IMR-90 (cell line): ENCODE measurements around the gene UBE2N. TPM values are rescaled to one million over a fixed set of nuclear protein-coding genes. Genes with fewer than 3 reads are reported as not detected.

Experiments
- ATAC-seq: fragments of 200-7000 bp; cut with Tn5 transposase; 2 replicates; pipeline ENCODE4 v1.9.1; 2020; ENCODE audit warnings: low read depth, mild to moderate bottlenecking, moderate library complexity
- BruUV-seq: library from RNA; stranded (reverse); fragments of 400-500 nt; replicated peaks from 2 replicates; lab custom pipeline; 2021; lab: Mats Ljungman, UMichigan
- CTCF ChIA-PET: fragments of 300-600 bp; formaldehyde crosslinking; extraction: SDS; loops from one replicate; lab custom pipeline; 2021; ENCODE audit warnings: antibody characterized with exemption; lab: Yijun Ruan, JAX
- POLR2A ChIA-PET: fragments of 300-600 bp; sonication (Branson Sonifier 250); formaldehyde crosslinking; loops from one replicate; lab custom pipeline; 2022; ENCODE audit warnings: antibody characterized with exemption; ENCODE audit not compliant: unreplicated experiment; lab: Charles Lee
- DNase-seq: peaks from one replicate; pipeline ENCODE4 v3.0.0; 2013
- H2AFZ ChIP-seq: replicated peaks from 2 replicates; pipeline ENCODE3; 2013; ENCODE audit warnings: low read length, mild to moderate bottlenecking; ENCODE audit not compliant: poor library complexity
- H2AK5ac ChIP-seq: 2 replicates; pipeline ENCODE4 v1.6.1; 2013; ENCODE audit warnings: low read depth, low read length, inconsistent platforms
- H2AK9ac ChIP-seq: replicated peaks from 2 replicates; pipeline ENCODE3; 2013; ENCODE audit warnings: mild to moderate bottlenecking, low read depth, low read length, moderate library complexity; ENCODE audit not compliant: poor library complexity
- H2BK120ac ChIP-seq: 2 replicates; pipeline ENCODE4 v1.6.1; 2013; ENCODE audit warnings: low read depth, low read length, inconsistent platforms
- H2BK15ac ChIP-seq: 3 replicates; pipeline ENCODE4 v1.6.1; 2013; ENCODE audit warnings: low read depth, low read length, inconsistent platforms
- H2BK20ac ChIP-seq: 2 replicates; pipeline ENCODE4 v1.6.1; 2013; ENCODE audit warnings: low read depth, mild to moderate bottlenecking, inconsistent platforms, low read length, moderate library complexity
- H2BK5ac ChIP-seq: 2 replicates; pipeline ENCODE4 v1.6.1; 2013; ENCODE audit warnings: mild to moderate bottlenecking, low read depth, low read length, inconsistent platforms; ENCODE audit not compliant: poor library complexity, severe bottlenecking
- H3K14ac ChIP-seq: replicated peaks from 2 replicates; pipeline ENCODE4 v1.6.1; 2013; ENCODE audit warnings: low read depth, low read length, inconsistent platforms
- H3K18ac ChIP-seq: 2 replicates; pipeline ENCODE4 v1.6.1; 2013; ENCODE audit warnings: low read depth, low read length, control low read depth
- H3K23ac ChIP-seq: 2 replicates; pipeline ENCODE4 v1.6.1; 2013; ENCODE audit warnings: low read depth, low read length, inconsistent platforms
- H3K27ac ChIP-seq: 2 replicates; pipeline ENCODE4 v1.5.1; 2013; ENCODE audit warnings: mild to moderate bottlenecking, control low read depth, low read length; ENCODE audit not compliant: insufficient read depth
- H3K27me3 ChIP-seq: 2 replicates; pipeline ENCODE4 v1.6.1; 2013; ENCODE audit warnings: low read length; ENCODE audit not compliant: control insufficient read depth, insufficient read depth
- H3K36me3 ChIP-seq: 2 replicates; pipeline ENCODE4 v1.6.1; 2013; ENCODE audit warnings: low read length, mixed read lengths; ENCODE audit not compliant: control insufficient read depth, insufficient read depth
- H3K4ac ChIP-seq: 2 replicates; pipeline ENCODE4 v1.6.1; 2013; ENCODE audit warnings: low read depth, low read length, inconsistent platforms
- H3K4me1 ChIP-seq: 2 replicates; pipeline ENCODE4 v1.6.1; 2013; ENCODE audit warnings: low read length, mixed read lengths; ENCODE audit not compliant: control insufficient read depth, insufficient read depth
- H3K4me2 ChIP-seq: 2 replicates; pipeline ENCODE4 v1.6.1; 2013; ENCODE audit warnings: low read depth, mild to moderate bottlenecking, control low read depth, low read length, moderate library complexity
- H3K4me3 ChIP-seq: 2 replicates; pipeline ENCODE4 v1.5.1; 2013; ENCODE audit warnings: low read depth, mild to moderate bottlenecking, control low read depth, low read length, moderate library complexity; ENCODE audit not compliant: insufficient read depth
- H3K56ac ChIP-seq: 2 replicates; pipeline ENCODE4 v1.6.1; 2013; ENCODE audit warnings: low read length, inconsistent platforms; ENCODE audit not compliant: insufficient read depth; ENCODE audit errors: extremely low read depth
- H3K79me1 ChIP-seq, 2 experiments: 2 replicates each; pipeline ENCODE4 v1.6.1; 2013; ENCODE audit warnings: low read length in 2 of 2, inconsistent platforms in 1 of 2, low read depth in 1 of 2
- H3K9ac ChIP-seq: 2 replicates; pipeline ENCODE4 v1.6.1; 2013; ENCODE audit warnings: low read depth, low read length, control low read depth
- H3K9me1 ChIP-seq: 2 replicates; pipeline ENCODE4 v1.6.1; 2013; ENCODE audit warnings: low read length, inconsistent platforms; ENCODE audit not compliant: insufficient read depth
- H3K9me3 ChIP-seq: 2 replicates; pipeline ENCODE4 v1.6.1; 2013; ENCODE audit warnings: low read length; ENCODE audit not compliant: control insufficient read depth, insufficient read depth
- H4K20me1 ChIP-seq: 2 replicates; pipeline ENCODE4 v1.6.1; 2013; ENCODE audit warnings: low read length, inconsistent platforms; ENCODE audit not compliant: insufficient read depth
- H4K5ac ChIP-seq: 2 replicates; pipeline ENCODE4 v1.6.1; 2013; ENCODE audit warnings: mild to moderate bottlenecking, low read depth, low read length, control low read depth
- H4K8ac ChIP-seq, 2 experiments: 2 replicates each; pipeline ENCODE4 v1.6.1; 2013; ENCODE audit warnings: low read depth in 2 of 2, low read length in 2 of 2, control low read depth in 1 of 2, inconsistent platforms in 1 of 2
- H4K91ac ChIP-seq: 2 replicates; pipeline ENCODE4 v1.6.1; 2013; ENCODE audit warnings: low read depth, low read length, inconsistent platforms; ENCODE audit not compliant: insufficient read depth
- CEBPB ChIP-seq: IDR thresholded peaks from 2 replicates; pipeline ENCODE4 v1.6.1; 2012; ENCODE audit warnings: low read depth, low read length, improper control_type of control experiment
- POLR2A ChIP-seq: IDR thresholded peaks from 2 replicates; pipeline ENCODE4 v1.6.1; 2012; ENCODE audit warnings: mild to moderate bottlenecking, low read depth, low read length
- WGBS, 2 experiments: methylation state at CpG; one replicate each; pipeline versions ENCODE4 v1.1.5 to v1.1.7; 2013; ENCODE audit warnings: missing lambda C conversion rate in 2 of 2; ENCODE audit not compliant: insufficient read length in 1 of 2; ENCODE audit errors: extremely low coverage in 2 of 2; 5-methylcytosine and 5-hydroxymethylcytosine counted together
- dilution Hi-C: fragments of 300-500 bp; cut with HindIII; formaldehyde crosslinking; loops from one replicate; pipeline ENCODE4 v1.14.3; 2018; ENCODE audit warnings: low sequenced_read_pairs; ENCODE audit not compliant: unreplicated experiment
- in situ Hi-C: fragments of 300-500 bp; cut with MboI; formaldehyde crosslinking; loops from 3 replicates; pipeline ENCODE4 v1.14.3; 2019; ENCODE audit warnings: low sequenced_read_pairs, inconsistent platforms, mixed read lengths
- intact Hi-C: fragments of 100-400 bp; cut with micrococcal nuclease; formaldehyde crosslinking; loops from 2 replicates; pipeline ENCODE4 v1.10.0; 2022
- polyA plus RNA-seq, 3 experiments: library from polyadenylated mRNA; depleted of rRNA; stranded (reverse); fragments of >200 nt; gene quantifications; 2 replicates each; pipeline ENCODE4 v1.2.3, GENCODE V29; 2012; ENCODE audit warnings: low replicate concordance in 1 of 3
- total RNA-seq: library from RNA; depleted of rRNA; stranded (reverse); fragments of >200 nt; gene quantifications from 2 replicates; pipeline ENCODE4 v1.2.3, GENCODE V29; 2012

Gene UBE2N
- total and polyA plus RNA-seq, 2 of the 4 experiments (the other 2 are of a cell fraction) = 64.5 to 103 TPM

DNA sequence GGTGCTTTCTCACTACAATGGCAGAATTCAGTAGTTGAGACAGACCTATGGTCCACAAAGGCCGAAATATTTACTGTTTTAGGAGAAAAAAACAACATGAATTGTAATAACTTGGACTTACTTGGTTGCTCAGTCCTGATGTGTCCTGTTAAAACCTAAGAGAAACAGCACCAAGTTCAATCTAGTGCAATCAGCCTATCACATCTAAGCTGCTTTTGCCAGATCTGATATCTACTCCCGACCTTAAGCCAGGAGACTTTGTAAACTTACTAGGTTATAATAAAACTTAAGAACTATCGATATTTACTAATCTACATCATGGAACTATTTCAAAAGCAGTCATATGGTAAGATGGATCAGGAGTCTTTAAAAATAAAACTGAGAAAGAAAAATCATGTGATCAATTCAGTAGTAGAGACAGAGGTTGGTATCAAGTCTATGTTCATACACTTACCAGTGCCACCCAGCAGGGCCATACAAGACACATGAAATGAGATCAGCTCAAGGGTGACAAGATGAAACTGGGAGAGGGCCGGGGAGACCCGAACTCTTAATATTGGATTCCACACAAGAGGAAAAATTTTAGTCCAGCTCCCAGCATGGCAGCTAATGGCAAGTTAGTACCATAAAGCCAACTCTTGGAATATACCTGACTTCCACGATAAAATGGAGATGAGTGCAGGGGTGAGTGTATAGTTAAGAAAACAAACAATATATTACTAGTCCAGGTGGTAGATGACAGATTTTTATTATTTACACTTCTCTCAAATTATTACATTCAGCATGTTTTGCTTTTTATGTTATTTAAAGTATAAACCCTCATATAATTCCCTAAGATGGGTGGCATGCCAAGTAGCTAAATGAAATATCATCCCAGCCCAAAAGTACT, 36.5 kb downstream of the UBE2N start:
- no peak overlapping the region for H2AK5ac ChIP-seq
- intact Hi-C loops = no loop called here
- H3K56ac ChIP-seq = no peak overlapping the region
- H2BK5ac ChIP-seq = no peak overlapping the region
- no peak overlapping the region for H3K4me3 ChIP-seq
- no peak overlapping the region for H4K91ac ChIP-seq
- H3K14ac ChIP-seq = no peak overlapping the region
- H3K4me2 ChIP-seq = no peak overlapping the region
- H3K9me3 ChIP-seq = no peaks in the 10 kb centered on the region
- 0 out of 2 replicates have a peak, but pooled peaks have one; percentile 9 for TF ChIP-seq POLR2A
- TF ChIP-seq CEBPB = no peak
- no peak overlapping the region for H3K23ac ChIP-seq
- H2AK9ac ChIP-seq = no peak overlapping the region
- peak overlapping the region in 1 of 2 experiments; percentile 44; a peak in 1 of 4 replicates for H4K8ac ChIP-seq
- H3K4me1 ChIP-seq = no peaks in the 10 kb centered on the region
- in situ Hi-C loops = loop anchor here (25.0 kb wide), 1 partner anchor 618 kb away; no protein-coding TSS in a partner anchor
- POLR2A ChIA-PET = no interaction called here
- H3K4ac ChIP-seq = no peak overlapping the region
- H3K79me1 ChIP-seq = peaks cover 14 to 48% of the 10 kb centered on the region in 2 experiments
- no peak overlapping the region for H2BK20ac ChIP-seq
- dilution Hi-C loops = no loop called here
- H2BK120ac ChIP-seq = no peak overlapping the region
- H3K18ac ChIP-seq = no peak overlapping the region
- DNase-seq = no peak
- no peak overlapping the region for H3K9ac ChIP-seq
- H2BK15ac ChIP-seq = no peak overlapping the region
- H2AFZ ChIP-seq = no peak overlapping the region
- H4K20me1 ChIP-seq = no peaks in the 10 kb centered on the region
- BruUV-seq = no TSS peak
- no peak for ATAC-seq
- peaks cover 4% of the 10 kb centered on the region; the same call in 1 of the 2 replicates for H3K36me3 ChIP-seq
- H3K9me1 ChIP-seq = peaks cover 10% of the 10 kb centered on the region; the same call in 1 of the 2 replicates
- H3K27me3 ChIP-seq = no peaks in the 10 kb centered on the region
- CTCF ChIA-PET = no interaction called here
- peak overlapping the region; percentile 42; the same call in 1 of the 2 replicates for H4K5ac ChIP-seq
- H3K27ac ChIP-seq = no peak overlapping the region
- no CpG with 5 or more reads among the region's 6 CpGs for WGBS, 2 experiments
